HG03457 (cell line): ENCODE measurements around the gene STX10.
"Not testable (repeated sequence)": the region's sequence is repeated elsewhere in the genome, so short reads cannot be mapped to it uniquely, and the experiment has no call there.

Source experiments
- ATAC-seq: cut with Tn5 transposase; IDR thresholded peaks from one replicate; pipeline ENCODE4 v1.9.1; 2021; ENCODE audit warnings: moderate number of reproducible peaks; ENCODE audit not compliant: unreplicated experiment

The STX10 gene

GRCh38 chr19:13165162-13165997 is 15.2 kb upstream of the STX10 start:
- ATAC-seq = no peak

DNA sequence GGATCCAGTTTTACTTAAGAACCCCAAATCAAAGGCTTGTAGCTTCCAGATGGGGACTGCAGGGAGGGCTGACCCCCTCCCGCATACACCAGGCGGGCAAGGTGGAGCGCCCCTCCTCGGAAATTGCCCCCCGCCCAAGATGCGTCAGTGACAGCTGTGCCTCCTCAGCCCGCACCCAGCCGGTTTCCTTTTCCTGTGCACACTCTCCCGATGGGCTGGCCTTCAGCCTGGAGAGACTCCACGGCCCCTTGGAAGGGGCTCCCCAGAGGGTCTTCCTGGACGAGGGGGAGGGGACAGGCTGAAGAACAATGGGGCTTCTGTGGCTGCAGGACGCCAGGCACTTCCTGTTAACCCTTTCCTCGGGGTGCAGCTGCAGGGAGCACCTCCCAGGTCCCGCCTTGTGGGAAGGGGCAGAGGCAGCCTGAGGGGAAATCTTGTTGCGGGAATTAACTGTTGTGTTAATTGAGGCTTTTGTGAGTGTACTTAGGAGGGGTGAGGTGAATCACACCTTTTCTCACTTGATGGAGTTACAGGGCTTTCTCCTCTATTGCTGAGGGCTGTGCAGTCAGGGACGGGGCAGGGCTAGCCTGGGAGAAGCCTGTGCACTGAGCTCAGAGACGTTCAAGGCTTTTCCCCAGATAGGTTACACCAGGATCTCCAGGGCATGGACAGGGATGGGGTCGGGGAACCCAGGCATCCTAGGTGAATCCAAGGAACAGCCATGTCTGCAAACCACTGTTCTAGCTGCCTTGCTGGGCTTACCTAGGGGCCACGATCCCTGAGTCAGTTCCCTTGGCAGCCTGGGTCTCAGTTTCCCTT is 14.4 kb upstream of the STX10 start:
- ATAC-seq = no peak

- ATAC-seq = no peak
Observed at GRCh38 chr19:13163609-13164342, 13.6 kb upstream of the STX10 start.

DNA sequence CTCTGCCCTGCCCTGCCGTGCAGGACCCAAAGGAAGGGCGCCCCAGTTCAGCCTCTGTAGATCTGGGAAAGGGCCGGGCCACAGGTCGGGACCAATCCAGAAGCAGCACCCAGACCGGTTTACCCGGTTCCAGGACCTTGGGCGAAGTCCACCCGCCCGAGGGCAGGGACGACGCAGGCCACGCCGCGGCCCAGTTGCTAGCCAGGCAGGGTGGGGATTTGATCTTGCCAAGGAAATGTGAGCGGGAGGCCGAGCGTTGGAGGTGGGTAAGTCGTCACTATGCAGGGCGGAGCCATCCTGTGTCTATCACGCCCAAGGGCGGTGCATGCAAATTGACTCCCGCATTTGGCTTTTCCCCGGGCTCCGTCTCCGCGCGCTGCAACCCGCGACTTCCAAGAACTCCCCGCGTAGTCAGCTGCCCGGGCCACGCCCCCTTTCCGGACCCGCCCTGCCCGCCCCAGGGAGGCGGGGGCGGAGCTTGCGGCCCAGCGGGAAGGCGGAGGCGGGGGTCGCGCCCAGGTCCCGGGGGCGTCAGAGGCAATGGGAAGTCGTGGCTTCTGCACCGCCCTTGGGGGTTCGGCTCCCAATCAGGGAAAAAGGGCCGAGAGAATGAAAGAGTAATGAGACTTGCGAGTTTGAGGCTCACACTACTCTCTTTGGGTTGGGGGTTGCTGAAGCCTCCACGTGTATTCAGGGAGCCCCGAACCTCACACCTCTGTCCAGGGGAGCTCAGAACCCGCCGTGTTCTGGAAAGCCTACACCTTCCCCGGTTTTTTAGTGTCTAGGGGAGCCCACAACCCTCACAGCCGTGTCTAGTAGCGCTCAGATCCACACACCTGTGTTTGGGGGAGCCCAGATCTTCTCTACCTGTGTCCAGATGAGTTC is 12.8 kb upstream of the STX10 start:
- no peak for ATAC-seq

DNA sequence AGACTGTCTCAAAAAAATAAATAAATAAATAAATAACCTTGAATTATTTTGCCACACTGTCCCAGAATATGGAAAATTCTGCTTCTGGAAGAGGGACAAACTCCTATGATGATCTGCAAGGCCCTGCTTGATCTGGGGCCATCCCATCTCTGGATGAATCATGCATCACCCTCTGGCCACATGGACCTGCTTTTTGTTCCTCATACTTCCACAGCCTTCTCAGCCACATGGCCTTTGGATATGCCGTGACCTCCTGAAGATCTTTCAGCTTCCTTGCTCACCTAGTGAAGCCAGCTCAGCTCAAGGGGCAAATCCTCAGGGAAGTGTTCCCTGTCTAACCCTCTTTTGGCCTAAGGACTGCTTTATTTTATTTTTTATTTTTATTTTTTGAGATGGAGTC is 10.4 kb upstream of the STX10 start:
- no peak for ATAC-seq

DNA sequence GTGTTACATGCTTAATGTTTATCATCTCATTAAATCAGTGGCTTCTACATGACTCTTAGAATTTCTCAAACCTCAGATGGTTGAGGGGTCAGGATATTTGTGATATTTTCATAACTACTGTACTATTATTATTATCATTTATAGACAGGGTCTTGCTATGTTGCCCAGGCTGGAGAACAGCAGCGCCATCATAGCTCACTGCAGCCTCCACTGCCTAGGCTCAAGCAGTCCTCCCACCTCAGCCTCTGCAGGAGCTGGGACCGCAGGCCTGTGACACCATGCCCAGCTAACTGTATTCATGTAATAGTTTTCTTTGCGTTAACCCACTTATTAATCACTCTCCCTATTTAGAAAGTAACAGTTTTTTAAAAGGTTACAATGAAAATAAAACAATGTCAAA is 9.5 kb upstream of the STX10 start:
- no peak for ATAC-seq

- ATAC-seq = no peak
Observed at GRCh38 chr19:13155472-13156359, 5.5 kb upstream of the STX10 start.

GRCh38 chr19:13154911-13155471 is 4.8 kb upstream of the STX10 start:
- no peak for ATAC-seq

DNA sequence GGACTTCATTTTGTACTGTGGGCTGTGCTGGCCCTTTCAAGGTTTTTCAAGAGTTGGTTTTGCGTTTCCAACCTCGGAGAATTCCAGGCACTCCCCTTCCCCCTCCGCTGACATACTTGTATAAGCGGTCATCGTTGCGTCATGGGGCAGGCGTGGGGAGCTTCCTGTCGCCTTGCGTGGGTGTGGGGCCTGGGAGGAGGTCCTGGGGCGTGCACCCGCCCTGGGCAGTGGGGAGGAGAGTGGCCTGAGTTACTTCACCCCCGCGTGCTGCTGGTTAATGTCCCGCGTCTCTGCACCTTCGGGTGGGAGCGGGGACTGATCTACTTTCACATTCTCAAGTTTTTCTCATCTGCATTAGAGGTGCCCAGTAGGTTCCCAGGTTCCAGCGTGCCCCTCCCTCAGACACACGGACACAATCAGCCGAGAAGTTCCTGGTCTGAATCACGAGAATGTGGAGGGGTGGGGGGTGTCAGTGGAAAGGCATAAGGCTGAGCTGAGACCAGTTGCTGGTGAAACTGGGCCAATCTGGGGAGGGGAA is 4.1 kb upstream of the STX10 start:
- ATAC-seq = no peak

GRCh38 chr19:13153569-13154240 is 3.5 kb upstream of the STX10 start:
- no peak for ATAC-seq

DNA sequence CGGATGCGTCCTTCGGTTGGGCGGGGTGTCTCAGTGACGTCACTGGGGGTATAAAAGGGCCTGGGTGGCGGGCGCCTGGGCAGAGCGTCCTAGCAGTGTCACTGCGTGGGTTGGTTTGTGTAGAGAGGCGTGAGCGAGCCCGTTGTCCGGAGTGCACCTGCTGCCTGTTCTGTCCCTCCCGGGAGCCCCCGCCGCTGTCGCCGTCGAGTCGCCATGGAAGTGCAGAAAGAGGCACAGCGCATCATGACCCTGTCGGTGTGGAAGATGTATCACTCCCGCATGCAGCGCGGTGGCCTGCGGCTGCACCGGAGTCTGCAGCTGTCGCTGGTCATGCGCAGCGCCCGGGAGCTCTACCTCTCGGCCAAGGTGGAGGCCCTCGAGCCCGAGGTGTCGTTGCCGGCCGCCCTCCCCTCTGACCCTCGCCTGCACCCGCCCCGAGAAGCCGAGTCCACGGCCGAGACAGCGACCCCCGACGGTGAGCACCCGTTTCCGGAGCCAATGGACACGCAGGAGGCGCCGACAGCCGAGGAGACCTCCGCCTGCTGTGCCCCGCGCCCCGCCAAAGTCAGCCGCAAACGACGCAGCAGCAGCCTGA is 2.9 kb upstream of the STX10 start:
- ATAC-seq = no peak

GRCh38 chr19:13152356-13152973 is 2.3 kb upstream of the STX10 start:
- ATAC-seq = no peak

DNA sequence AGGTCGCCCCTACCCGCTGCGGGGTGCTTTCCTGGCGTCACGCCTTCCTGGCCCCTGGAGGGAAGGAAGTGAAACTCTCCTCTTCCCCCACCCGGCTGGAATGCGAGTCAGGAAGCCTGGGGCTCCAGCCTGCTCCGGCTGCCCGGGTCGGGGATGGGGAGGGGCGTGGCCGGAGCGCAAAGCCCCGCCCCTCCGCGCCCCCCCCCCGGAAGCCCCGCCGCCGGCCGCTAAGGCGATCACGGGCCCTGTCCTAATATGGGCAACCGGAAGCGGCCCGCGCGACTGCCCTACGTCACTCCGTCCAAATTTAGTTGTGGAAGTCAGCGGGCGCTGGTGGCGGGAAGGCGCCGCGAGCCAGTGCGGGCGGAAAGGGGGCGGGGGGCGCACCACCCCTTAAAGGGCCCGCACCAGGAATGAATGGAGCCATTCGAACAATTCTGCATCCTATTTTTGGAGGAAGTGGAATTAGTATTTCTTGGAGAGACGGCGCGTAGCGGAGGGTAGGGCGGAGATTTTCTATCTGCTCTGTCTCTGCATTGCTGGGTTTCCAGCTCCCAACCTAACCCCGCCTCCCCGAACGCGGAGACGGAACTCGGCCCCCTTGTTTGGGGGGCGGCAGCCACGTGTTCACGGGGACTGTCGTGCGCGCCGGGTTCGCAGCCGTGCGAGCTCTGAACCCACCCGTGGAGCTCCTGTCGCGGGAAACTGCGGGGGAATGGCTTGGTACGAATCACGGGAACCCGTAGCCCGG is 1.6 kb upstream of the STX10 start:
- peak; percentile 27 for ATAC-seq

DNA sequence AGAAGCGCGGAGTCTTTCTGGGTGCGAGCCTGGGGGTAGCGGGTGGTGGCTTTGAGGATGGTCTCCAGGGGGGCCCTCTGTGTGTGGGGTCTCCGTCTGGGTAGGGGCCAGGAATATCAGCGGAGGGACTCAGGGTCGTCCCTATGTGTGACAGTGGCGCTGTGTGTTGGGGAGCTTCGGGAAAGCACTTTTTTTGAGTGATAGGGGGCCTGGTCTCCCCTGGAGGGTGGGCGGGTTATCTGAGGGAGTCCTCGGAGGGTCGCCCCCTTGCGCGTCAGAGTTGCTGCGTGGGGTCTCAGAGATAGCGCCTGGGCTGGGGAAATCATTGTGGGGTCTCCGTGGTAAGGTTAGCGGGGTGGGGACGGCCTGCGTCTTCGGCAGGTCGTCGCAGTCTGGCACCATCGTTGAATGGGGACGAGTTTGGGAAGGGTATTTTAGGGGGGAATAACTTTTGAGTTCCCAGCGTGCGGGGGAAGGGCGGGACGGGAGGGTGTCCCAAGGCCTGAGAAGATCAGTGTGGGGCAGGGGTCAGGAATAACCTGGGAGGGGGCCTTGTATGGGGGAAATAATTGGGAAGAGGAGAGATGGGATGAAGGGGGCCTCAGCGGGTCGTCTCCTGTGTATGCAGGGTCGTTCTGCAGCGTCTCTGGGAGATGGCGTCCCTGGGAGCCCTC is 893 bp upstream of the STX10 start:
- no peak for ATAC-seq

DNA sequence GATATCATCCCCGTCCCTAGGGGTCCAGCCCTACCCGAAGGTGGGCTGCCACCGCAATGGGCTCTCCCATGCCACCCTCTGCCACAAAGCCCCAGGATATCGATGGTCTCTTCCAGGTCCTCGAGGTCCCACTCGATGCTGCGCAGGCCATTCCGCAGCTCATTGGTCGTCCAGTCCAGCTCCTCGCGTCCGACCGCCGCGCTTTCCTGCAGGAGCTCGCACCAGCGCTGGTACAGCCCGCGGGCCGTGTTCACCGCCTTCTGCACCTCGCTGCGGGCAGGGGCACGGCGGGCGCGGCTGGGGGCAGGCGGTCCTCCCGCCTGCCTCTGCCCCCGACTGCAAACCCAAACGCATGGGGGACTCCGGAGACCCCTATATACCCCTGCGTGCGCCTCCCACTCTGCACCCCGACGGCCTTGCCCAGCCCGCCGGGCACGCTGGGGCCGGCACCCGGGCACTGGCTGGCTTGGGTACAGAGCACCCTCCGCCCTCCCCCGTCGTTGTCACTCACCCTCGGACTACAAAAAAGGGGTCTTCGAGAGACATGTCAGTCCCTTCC is 468 bp downstream of the STX10 start:
- ATAC-seq = no peak

DNA sequence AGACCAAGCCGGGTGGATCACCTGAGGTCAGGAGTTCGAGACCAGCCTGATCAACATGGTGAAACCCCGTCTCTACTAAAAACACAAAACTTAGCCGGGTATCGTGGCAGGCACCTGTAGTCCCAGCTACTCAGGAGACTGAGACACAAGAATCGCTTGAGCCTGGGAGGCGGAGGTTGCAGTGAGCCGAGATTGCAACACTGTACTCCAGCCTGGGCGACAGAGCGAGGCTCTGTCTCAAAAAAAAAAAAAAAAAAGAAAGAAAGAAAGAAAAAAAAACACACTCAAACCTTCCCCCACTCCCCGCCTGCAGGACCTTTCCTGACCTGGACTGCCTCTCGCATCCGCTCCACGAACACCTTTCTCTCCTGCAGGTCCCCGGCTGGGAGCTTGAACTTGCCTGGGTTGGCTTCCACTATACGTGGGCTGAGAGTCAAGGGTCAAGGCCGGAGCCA is 975 bp downstream of the STX10 start:
- ATAC-seq = not testable (repeated sequence)
